ENCODE measurements around the gene PCYT1A.
"Not testable (repeated sequence)": the region's sequence is repeated elsewhere in the genome, so short reads cannot be mapped to it uniquely, and the experiment has no call there.

PCYT1A gene

GRCh38 chr3:196210673-196211556 lies 76.6 kb downstream of the PCYT1A start, which contains the start of gene ZDHHC19:
TSS of gene ZDHHC19 (minus strand) at chr3:196211400. CDS start at chr3:196211315, 85 bp downstream.
- DNase-seq, result no peak

GRCh38 chr3:196209944-196210672 lies 77.4 kb downstream of the PCYT1A start:
- DNase-seq, result not testable (repeated sequence)

- no peak for DNase-seq
Observed at GRCh38 chr3:196208942-196209695, 78.4 kb downstream of the PCYT1A start.

GRCh38 chr3:196207833-196208607 lies 79.5 kb downstream of the PCYT1A start:
- DNase-seq, result peak; percentile 63

GRCh38 chr3:196207159-196207832 lies 80.2 kb downstream of the PCYT1A start:
- no peak for DNase-seq

- not testable (repeated sequence) for DNase-seq
Observed at GRCh38 chr3:196205442-196206205, 81.9 kb downstream of the PCYT1A start.

- peak; percentile 50 for DNase-seq
Observed at GRCh38 chr3:196203846-196204245, 83.7 kb downstream of the PCYT1A start.

GRCh38 chr3:196202516-196202970 lies 85.0 kb downstream of the PCYT1A start:
- peak; percentile 89 for DNase-seq

- no peak for DNase-seq
Observed at GRCh38 chr3:196198771-196199753, 88.5 kb downstream of the PCYT1A start.

- DNase-seq, result no peak
Observed at GRCh38 chr3:196198081-196198675, 89.3 kb downstream of the PCYT1A start.

- no peak for DNase-seq
Observed at GRCh38 chr3:196197524-196197923, 90.0 kb downstream of the PCYT1A start.

GRCh38 chr3:196195664-196196265 lies 91.8 kb downstream of the PCYT1A start:
- no peak for DNase-seq

GRCh38 chr3:196194542-196194915 lies 93.0 kb downstream of the PCYT1A start:
- DNase-seq, result no peak

- peak; percentile 93 for DNase-seq
Observed at GRCh38 chr3:196193736-196194541, 93.6 kb downstream of the PCYT1A start.

- peak; percentile 57 for DNase-seq
Observed at GRCh38 chr3:196193133-196193735, 94.3 kb downstream of the PCYT1A start.

- DNase-seq, result peak; percentile 48
Observed at GRCh38 chr3:196192524-196193051, 94.9 kb downstream of the PCYT1A start.

- peak; percentile 87 for DNase-seq
Observed at GRCh38 chr3:196192036-196192523, 95.4 kb downstream of the PCYT1A start.

All from suppressor macrophage treated with lipopolysaccharide for 4 hours (primary cell).